BJ (cell line): Measurements from ENCODE around the gene PEX1. TPM values are rescaled to one million over a fixed set of nuclear protein-coding genes. Genes with fewer than 3 reads are reported as not detected.

Experiments used
- CTCF ChIA-PET: fragments of 350-600 bp; formaldehyde crosslinking; extraction: SDS; loops from one replicate; lab custom pipeline; 2021; ENCODE audit warnings: antibody characterized with exemption, inconsistent platforms; lab: Yijun Ruan, JAX
- POLR2A ChIA-PET: fragments of 300-600 bp; sonication (Branson Sonifier 250); formaldehyde crosslinking; extraction: SDS; loops from one replicate; lab custom pipeline; 2021; ENCODE audit warnings: antibody characterized with exemption; lab: Charles Lee
- DNase-seq: peaks from one replicate; pipeline ENCODE4 v3.0.0-alpha.2; 2011; ENCODE audit warnings: low read depth
- H3K27me3 ChIP-seq: 2 replicates; pipeline ENCODE4 v1.6.0; 2011; ENCODE audit warnings: low read length; ENCODE audit not compliant: control insufficient read depth, insufficient read depth
- H3K36me3 ChIP-seq: 2 replicates; pipeline ENCODE4 v1.5.1; 2011; ENCODE audit warnings: low read length; ENCODE audit not compliant: control insufficient read depth, insufficient read depth
- H3K4me3 ChIP-seq: 2 replicates; pipeline ENCODE4 v1.5.1; 2011; ENCODE audit warnings: low read depth, mild to moderate bottlenecking, control low read depth, low read length
- CTCF ChIP-seq: IDR thresholded peaks from 2 replicates; pipeline ENCODE4 v1.5.1; 2011; ENCODE audit warnings: low read depth, mild to moderate bottlenecking, control low read depth, inconsistent platforms, low read length, moderate library complexity; ENCODE audit not compliant: insufficient read depth
- polyA minus RNA-seq: library from RNA; depleted of rRNA, polyadenylated mRNA; stranded (reverse); fragments of >200 nt; gene quantifications from 2 replicates; pipeline ENCODE4 v1.2.3, GENCODE V29; 2011; rRNA and poly(A)+ RNA removed
- polyA plus RNA-seq: library from polyadenylated mRNA; depleted of rRNA; stranded (reverse); fragments of >200 nt; gene quantifications from 2 replicates; pipeline ENCODE4 v1.2.3, GENCODE V29; 2011; rRNA removed

The PEX1 gene
- 8.2 and 14.0 TPM in 2 replicates for polyA plus RNA-seq
- polyA minus RNA-seq: 4.5 and 4.6 TPM in 2 replicates

GRCh38 chr7:92528188-92528957 lies at the start of gene PEX1, which contains the start of gene RBM48:
TSS of gene PEX1 (minus strand) at chr7:92528520. CDS start at chr7:92528435, 85 bp downstream.
TSS of gene RBM48 (plus strand) at chr7:92528795. CDS start at chr7:92528814, 19 bp downstream.
- CTCF ChIA-PET: interaction anchor here (0.9 kb wide), 1 partner anchor 67 kb away, joined by 3 read pairs; no protein-coding TSS in a partner anchor
- H3K36me3 ChIP-seq: peaks cover 2% of the 10 kb centered on the region
- DNase-seq: peak; percentile 98
- H3K27me3 ChIP-seq: no peaks in the 10 kb centered on the region
- TF ChIP-seq CTCF: peak; percentile 41
- H3K4me3 ChIP-seq: peak within 1 kb of the TSS; percentile 89
- POLR2A ChIA-PET: interaction anchor here (0.7 kb wide), 2 partner anchors 626 to 1413 kb away, joined by 4 to 5 read pairs; no protein-coding TSS in a partner anchor

GRCh38 chr7:92576296-92576695 lies 48.0 kb upstream of the PEX1 start:
- ChIA-PET POLR2A (no interaction called here), CTCF (interaction anchor here (0.8 kb wide), 1 partner anchor 19 kb away, joined by 3 read pairs; no protein-coding TSS in a partner anchor)
- Histone ChIP-seq H3K4me3 (no peak overlapping the region), H3K36me3 (peaks cover 7% of the 10 kb centered on the region), H3K27me3 (no peaks in the 10 kb centered on the region)
- DNase-seq: no peak
- no peak for TF ChIP-seq CTCF

GRCh38 chr7:92569137-92569536 lies 40.8 kb upstream of the PEX1 start:
- DNase-seq: no peak
- CTCF ChIA-PET: interaction anchor here (0.7 kb wide), 1 partner anchor 10 kb away, joined by 3 read pairs; no protein-coding TSS in a partner anchor
- POLR2A ChIA-PET: no interaction called here
- Histone ChIP-seq H3K27me3 (no peaks in the 10 kb centered on the region), H3K36me3 (peaks cover 6% of the 10 kb centered on the region), H3K4me3 (no peak overlapping the region)
- TF ChIP-seq CTCF: no peak

- no peak for TF ChIP-seq CTCF
- no peak for DNase-seq
- CTCF ChIA-PET: interaction anchor here (1.2 kb wide), 1 partner anchor 11 kb away, joined by 5 read pairs; no protein-coding TSS in a partner anchor
- H3K36me3 ChIP-seq: peaks cover 4% of the 10 kb centered on the region
- H3K4me3 ChIP-seq: no peak overlapping the region
- H3K27me3 ChIP-seq: no peaks in the 10 kb centered on the region
- POLR2A ChIA-PET: no interaction called here
Observed at GRCh38 chr7:92567460-92567859, 39.1 kb upstream of the PEX1 start.

GRCh38 chr7:92563345-92563744 lies 35.0 kb upstream of the PEX1 start:
- Histone ChIP-seq H3K36me3 (peaks cover 4% of the 10 kb centered on the region), H3K4me3 (no peak overlapping the region), H3K27me3 (no peaks in the 10 kb centered on the region)
- TF ChIP-seq CTCF: no peak
- no peak for DNase-seq
- ChIA-PET POLR2A (no interaction called here), CTCF (no interaction called here)
